ENCODE data around the gene ANXA7. TPM values are rescaled to one million over a fixed set of nuclear protein-coding genes. Genes with fewer than 3 reads are reported as not detected.
A peak's percentile ranks its signal among the peaks of the same experiment; 100 is the strongest.

ANXA7 gene
- total RNA-seq, 2 donors from 2014 or later: 22.7 to 46.2 TPM

DNA sequence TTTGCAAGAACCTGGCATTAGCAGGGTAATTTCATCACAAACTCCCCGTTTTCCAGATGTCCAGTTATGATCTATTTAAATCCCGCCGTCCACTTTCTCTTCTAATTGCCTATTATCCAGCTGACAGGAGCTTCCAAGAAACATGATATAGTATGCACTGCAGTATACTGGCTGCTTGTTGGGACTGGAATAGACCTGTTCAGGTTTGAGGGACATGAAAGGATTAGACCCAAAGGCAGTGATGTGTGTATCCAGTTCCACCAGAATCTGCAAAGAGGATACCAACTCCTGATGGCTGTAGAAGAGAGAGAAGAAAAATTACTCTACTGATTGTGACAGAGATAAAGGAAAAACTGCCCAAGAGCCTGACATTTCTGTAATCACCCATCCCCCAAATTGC, 10.6 kb upstream of the ANXA7 start:
- Histone ChIP-seq H3K27me3 (no peaks in the 10 kb centered on the region), H3K4me1 (no peaks in the 10 kb centered on the region), H3K27ac (no peak overlapping the region), H3K36me3 (replicated peaks in 1 of 2; ENCODE audit: insufficient read depth in 1 of 2, low read depth in 2 of 2) (peaks cover 0 to 12% of the 10 kb centered on the region in 2 donors), H3K4me3 (no peak overlapping the region), H3K9me3 (no peaks in the 10 kb centered on the region)
- no peak for ATAC-seq
- TF ChIP-seq, protein P1, sequence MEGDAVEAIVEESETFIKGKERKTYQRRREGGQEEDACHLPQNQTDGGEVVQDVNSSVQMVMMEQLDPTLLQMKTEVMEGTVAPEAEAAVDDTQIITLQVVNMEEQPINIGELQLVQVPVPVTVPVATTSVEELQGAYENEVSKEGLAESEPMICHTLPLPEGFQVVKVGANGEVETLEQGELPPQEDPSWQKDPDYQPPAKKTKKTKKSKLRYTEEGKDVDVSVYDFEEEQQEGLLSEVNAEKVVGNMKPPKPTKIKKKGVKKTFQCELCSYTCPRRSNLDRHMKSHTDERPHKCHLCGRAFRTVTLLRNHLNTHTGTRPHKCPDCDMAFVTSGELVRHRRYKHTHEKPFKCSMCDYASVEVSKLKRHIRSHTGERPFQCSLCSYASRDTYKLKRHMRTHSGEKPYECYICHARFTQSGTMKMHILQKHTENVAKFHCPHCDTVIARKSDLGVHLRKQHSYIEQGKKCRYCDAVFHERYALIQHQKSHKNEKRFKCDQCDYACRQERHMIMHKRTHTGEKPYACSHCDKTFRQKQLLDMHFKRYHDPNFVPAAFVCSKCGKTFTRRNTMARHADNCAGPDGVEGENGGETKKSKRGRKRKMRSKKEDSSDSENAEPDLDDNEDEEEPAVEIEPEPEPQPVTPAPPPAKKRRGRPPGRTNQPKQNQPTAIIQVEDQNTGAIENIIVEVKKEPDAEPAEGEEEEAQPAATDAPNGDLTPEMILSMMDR (IDR thresholded peaks at IDR 0.05): no peak
- TF ChIP-seq POLR2A (IDR thresholded peaks at IDR 0.05): no peak
- intact Hi-C loops (cut with DNase I): no loop called here
- 91 to 96% methylated on average over 3 of the region's 3 CpGs for WGBS, 2 donors
- no peak for DNase-seq

- no peaks in the 10 kb centered on the region for H3K4me1 ChIP-seq
- peaks cover 0 to 12% of the 10 kb centered on the region in 2 donors for H3K36me3 ChIP-seq (replicated peaks in 1 of 2; ENCODE audit: insufficient read depth in 1 of 2, low read depth in 2 of 2)
- intact Hi-C loops (cut with DNase I): no loop called here
These were observed 9.5 kb upstream of the ANXA7 start for GRCh38 chr10:73423309-73423708.

DNA sequence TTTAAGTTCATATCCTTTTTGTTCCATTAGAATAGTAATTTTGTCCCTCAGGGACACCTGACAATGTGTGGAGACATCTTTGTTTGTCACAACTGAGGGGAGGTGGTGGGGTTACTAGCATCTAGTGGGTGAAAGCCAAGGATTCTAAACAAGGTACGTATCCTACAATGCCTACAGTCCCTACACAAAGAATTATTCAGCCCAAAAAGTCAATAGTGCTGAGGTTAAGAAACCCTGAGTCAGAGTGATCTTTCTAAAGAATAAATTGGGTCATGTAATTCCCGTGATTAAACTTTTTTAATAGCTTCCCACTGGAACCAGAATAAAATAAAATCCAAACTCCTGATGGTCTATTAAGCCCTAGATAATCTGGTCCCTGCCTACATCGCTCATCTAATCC, 2.7 kb upstream of the ANXA7 start:
- WGBS, 2 donors: 86 to 94% methylated on average over 3 of the region's 3 CpGs

More at GRCh38 chr10:73423309-73423708, 9.5 kb upstream of the ANXA7 start:
- ATAC-seq (no peak), DNase-seq (no peak)
- H3K27me3 ChIP-seq: no peaks in the 10 kb centered on the region
- no peak overlapping the region for H3K4me3 ChIP-seq
- no peak overlapping the region for H3K27ac ChIP-seq
- no peaks in the 10 kb centered on the region for H3K9me3 ChIP-seq
- TF ChIP-seq, protein P1 (IDR thresholded peaks at IDR 0.05): no peak
- no peak for TF ChIP-seq POLR2A (IDR thresholded peaks at IDR 0.05)

GRCh38 chr10:73414230-73414945, 530 bp upstream of the ANXA7 start:
- no peak for TF ChIP-seq POLR2A (IDR thresholded peaks at IDR 0.05)
- TF ChIP-seq, protein P1 (IDR thresholded peaks at IDR 0.05): peak in 1 of 7 experiments; percentile 34
- ATAC-seq (peak; percentile 23), DNase-seq (no peak)
- no peaks in the 10 kb centered on the region for H3K27me3 ChIP-seq
- no peaks in the 10 kb centered on the region for H3K9me3 ChIP-seq
- H3K27ac ChIP-seq: peak overlapping the region; percentile 96 to 100 (median 98)
- H3K4me3 ChIP-seq: peak overlapping the region; percentile 81 to 86
- no peaks in the 10 kb centered on the region for H3K36me3 ChIP-seq (replicated peaks in 1 of 2; ENCODE audit: insufficient read depth in 1 of 2, low read depth in 2 of 2)
- intact Hi-C loops (cut with DNase I): no loop called here
- peaks cover 29% of the 10 kb centered on the region for H3K4me1 ChIP-seq
- 0 to 3% methylated on average over 14 to 17 of the region's 17 CpGs for WGBS, 2 donors

More for the DNA sequence above, 2.7 kb upstream of the ANXA7 start:
- no peak overlapping the region for H3K27ac ChIP-seq
- TF ChIP-seq POLR2A (IDR thresholded peaks at IDR 0.05): no peak
- TF ChIP-seq, protein P1 (IDR thresholded peaks at IDR 0.05): no peak
- H3K4me1 ChIP-seq: peaks cover 21% of the 10 kb centered on the region
- no peaks in the 10 kb centered on the region for H3K36me3 ChIP-seq (replicated peaks in 1 of 2; ENCODE audit: insufficient read depth in 1 of 2, low read depth in 2 of 2)
- H3K9me3 ChIP-seq: no peaks in the 10 kb centered on the region
- intact Hi-C loops (cut with DNase I): no loop called here
- no peaks in the 10 kb centered on the region for H3K27me3 ChIP-seq
- ATAC-seq (no peak), DNase-seq (no peak)
- no peak overlapping the region for H3K4me3 ChIP-seq

- no peaks in the 10 kb centered on the region for H3K9me3 ChIP-seq
- ATAC-seq (peak; percentile 70), DNase-seq (peak; percentile 63 to 76 (median 64))
- H3K4me3 ChIP-seq: peak overlapping the region; percentile 81 to 86
- H3K27ac ChIP-seq: peak overlapping the region; percentile 96 to 100 (median 98)
- no peak for TF ChIP-seq POLR2A (IDR thresholded peaks at IDR 0.05)
- TF ChIP-seq, protein P1 (IDR thresholded peaks at IDR 0.05): no peak
- WGBS, 2 donors: 0 to 1% methylated on average over 9 of the region's 9 CpGs
- intact Hi-C loops (cut with DNase I): no loop called here
- peaks cover 37% of the 10 kb centered on the region for H3K4me1 ChIP-seq
- H3K27me3 ChIP-seq: no peaks in the 10 kb centered on the region
- H3K36me3 ChIP-seq (replicated peaks in 1 of 2; ENCODE audit: insufficient read depth in 1 of 2, low read depth in 2 of 2): no peaks in the 10 kb centered on the region
These were observed 740 bp downstream of the ANXA7 start for GRCh38 chr10:73413108-73413527.
